Fibroblast of villous mesenchyme (primary cell): ENCODE results near the gene CDK19. TPM values are rescaled to one million over a fixed set of nuclear protein-coding genes. Genes with fewer than 3 reads are reported as not detected.
A peak's percentile ranks its signal among the peaks of the same experiment; 100 is the strongest.

ENCODE experiments used
- DNase-seq: peaks from one replicate; pipeline ENCODE4 v3.0.0-alpha.2; 2010; ENCODE audit warnings: low read depth
- H3K4me3 ChIP-seq: 2 replicates; pipeline ENCODE4 v1.5.1; 2011; ENCODE audit warnings: low read depth, mild to moderate bottlenecking, low read length
- CTCF ChIP-seq: IDR thresholded peaks from 2 replicates; pipeline ENCODE4 v1.5.1; 2012; ENCODE audit warnings: low read depth, mild to moderate bottlenecking, low read length; ENCODE audit not compliant: insufficient read depth
- total RNA-seq: library from RNA; depleted of rRNA; stranded (reverse); fragments of >200 nt; gene quantifications from 2 replicates; pipeline ENCODE4 v1.2.3, GENCODE V29; 2012

CDK19 gene
- total RNA-seq, 1 donor, result 9.9 TPM

- TF ChIP-seq CTCF, result no peak
- peak; percentile 45 for DNase-seq
- H3K4me3 ChIP-seq, result no peak overlapping the region
Measured at GRCh38 chr6:110628330-110628729, 186.9 kb downstream of the CDK19 start.

GRCh38 chr6:110626442-110626841 is 188.8 kb downstream of the CDK19 start:
- no peak for TF ChIP-seq CTCF
- H3K4me3 ChIP-seq, result no peak overlapping the region
- no peak for DNase-seq

- H3K4me3 ChIP-seq, result no peak overlapping the region
- TF ChIP-seq CTCF, result no peak
- no peak for DNase-seq
Measured at GRCh38 chr6:110625883-110626282, 189.4 kb downstream of the CDK19 start.

GRCh38 chr6:110622912-110623578 is 192.2 kb downstream of the CDK19 start:
- no peak overlapping the region for H3K4me3 ChIP-seq
- no peak for TF ChIP-seq CTCF
- no peak for DNase-seq

- no peak for DNase-seq
- no peak for TF ChIP-seq CTCF
- H3K4me3 ChIP-seq, result no peak overlapping the region
Measured at GRCh38 chr6:110621061-110621460, 194.2 kb downstream of the CDK19 start.

- TF ChIP-seq CTCF, result no peak
- H3K4me3 ChIP-seq, result no peak overlapping the region
- peak; percentile 38 for DNase-seq
Measured at GRCh38 chr6:110620065-110620464, 195.2 kb downstream of the CDK19 start.
